Activated B cell treated with CpG ODN at 0.5 μM for 24 hours (primary cell): Measurements from ENCODE around the gene LPCAT2. TPM values are rescaled to one million over a fixed set of nuclear protein-coding genes. Genes with fewer than 3 reads are reported as not detected.

Source experiments
- ATAC-seq: fragments of 200-7000 bp; cut with Tn5 transposase; one replicate; pipeline ENCODE4 v1.10.0; 2021; ENCODE audit warnings: low read depth, mild to moderate bottlenecking, moderate library complexity
- CTCF ChIA-PET: fragments of 350-600 bp; sonication (Branson Sonifier 250); formaldehyde crosslinking; loops from one replicate; lab custom pipeline; 2021; ENCODE audit warnings: antibody characterized with exemption; lab: Charles Lee
- POLR2A ChIA-PET: fragments of 350-600 bp; sonication (Branson Sonifier 250); formaldehyde crosslinking; loops from one replicate; lab custom pipeline; 2021; ENCODE audit warnings: antibody characterized with exemption; lab: Charles Lee
- DNase-seq: peaks from one replicate; pipeline ENCODE4 v3.0.0; 2022
- H3K27ac Mint-ChIP-seq: one replicate; pipeline ENCODE4 v1.8.0; 2020; ENCODE audit warnings: mixed read lengths
- H3K27me3 Mint-ChIP-seq: one replicate; pipeline ENCODE4 v1.8.0; 2021; ENCODE audit warnings: mixed read lengths
- H3K36me3 Mint-ChIP-seq: one replicate; pipeline ENCODE4 v1.8.0; 2021; ENCODE audit warnings: low read depth, mixed read lengths
- H3K4me1 Mint-ChIP-seq: one replicate; pipeline ENCODE4 v1.8.0; 2021; ENCODE audit warnings: mixed read lengths
- H3K4me3 Mint-ChIP-seq: one replicate; pipeline ENCODE4 v1.8.0; 2020; ENCODE audit warnings: mild to moderate bottlenecking, mixed read lengths
- H3K9me3 Mint-ChIP-seq: one replicate; pipeline ENCODE4 v1.8.0; 2020; ENCODE audit warnings: mixed read lengths
- CTCF ChIP-seq: fragments of 200-600 bp; IDR thresholded peaks from one replicate; pipeline ENCODE4 v1.8.0; 2022; ENCODE audit warnings: antibody characterized with exemption, mild to moderate bottlenecking
- intact Hi-C: fragments of 100-400 bp; cut with micrococcal nuclease; formaldehyde crosslinking; loops from one replicate; pipeline ENCODE4 v1.15.1; 2024
- total RNA-seq: library from RNA; stranded (reverse); gene quantifications from 2 replicates; pipeline ENCODE4 v1.2.3, GENCODE V29; 2022

The LPCAT2 gene
- total RNA-seq, 1 donor from 2014 or later: 0.04 TPM

GRCh38 chr16:55577887-55578286 is 69.0 kb downstream of the LPCAT2 start:
- ATAC-seq (no peak), DNase-seq (no peak)
- ChIA-PET POLR2A (no interaction called here), CTCF (no interaction called here)
- peaks cover 3% of the 10 kb centered on the region for H3K4me1 Mint-ChIP-seq
- H3K27ac Mint-ChIP-seq: no peak overlapping the region
- no peaks in the 10 kb centered on the region for H3K36me3 Mint-ChIP-seq
- TF ChIP-seq CTCF: no peak
- H3K27me3 Mint-ChIP-seq: peaks cover 2% of the 10 kb centered on the region
- no peak overlapping the region for H3K4me3 Mint-ChIP-seq
- no peaks in the 10 kb centered on the region for H3K9me3 Mint-ChIP-seq
- intact Hi-C loops: no loop called here

GRCh38 chr16:55585631-55586030 is 76.8 kb downstream of the LPCAT2 start:
- ChIA-PET POLR2A (no interaction called here), CTCF (no interaction called here)
- no peak for TF ChIP-seq CTCF
- intact Hi-C loops: no loop called here
- Mint-ChIP-seq H3K27me3 (peaks cover 4% of the 10 kb centered on the region), H3K4me3 (no peak overlapping the region), H3K27ac (no peak overlapping the region), H3K36me3 (no peaks in the 10 kb centered on the region), H3K4me1 (no peaks in the 10 kb centered on the region), H3K9me3 (no peaks in the 10 kb centered on the region)
- ATAC-seq (no peak), DNase-seq (no peak)

- H3K4me3 Mint-ChIP-seq: no peak overlapping the region
- DNase-seq: no peak
- peaks cover 8% of the 10 kb centered on the region for H3K27me3 Mint-ChIP-seq
- ATAC-seq: no peak
- CTCF ChIA-PET: no interaction called here
- H3K4me1 Mint-ChIP-seq: no peaks in the 10 kb centered on the region
- no peak overlapping the region for H3K27ac Mint-ChIP-seq
- H3K9me3 Mint-ChIP-seq: no peaks in the 10 kb centered on the region
- intact Hi-C loops: no loop called here
- H3K36me3 Mint-ChIP-seq: no peaks in the 10 kb centered on the region
- TF ChIP-seq CTCF: no peak
- POLR2A ChIA-PET: no interaction called here
Observed at GRCh38 chr16:55588799-55589198, 79.9 kb downstream of the LPCAT2 start.

GRCh38 chr16:55592306-55592705 is 83.4 kb downstream of the LPCAT2 start:
- Mint-ChIP-seq H3K36me3 (no peaks in the 10 kb centered on the region), H3K27me3 (peaks cover 14% of the 10 kb centered on the region), H3K4me3 (no peak overlapping the region), H3K27ac (no peak overlapping the region), H3K4me1 (no peaks in the 10 kb centered on the region), H3K9me3 (no peaks in the 10 kb centered on the region)
- ChIA-PET POLR2A (no interaction called here), CTCF (no interaction called here)
- intact Hi-C loops: no loop called here
- no peak for TF ChIP-seq CTCF
- no peak for ATAC-seq
- no peak for DNase-seq

GRCh38 chr16:55597928-55598327 is 89.1 kb downstream of the LPCAT2 start:
- TF ChIP-seq CTCF: no peak
- no peaks in the 10 kb centered on the region for H3K36me3 Mint-ChIP-seq
- H3K4me1 Mint-ChIP-seq: no peaks in the 10 kb centered on the region
- no peak overlapping the region for H3K27ac Mint-ChIP-seq
- no peak for ATAC-seq
- intact Hi-C loops: loop anchor here (5.0 kb wide), 1 partner anchor 1546 kb away; no protein-coding TSS in a partner anchor
- H3K27me3 Mint-ChIP-seq: peaks cover 6% of the 10 kb centered on the region
- DNase-seq: no peak
- ChIA-PET CTCF (no interaction called here), POLR2A (no interaction called here)
- H3K9me3 Mint-ChIP-seq: no peaks in the 10 kb centered on the region
- no peak overlapping the region for H3K4me3 Mint-ChIP-seq
